Gastroesophageal sphincter (tissue), 4 donors: ENCODE results near the gene OR5C1. TPM values are rescaled to one million over a fixed set of nuclear protein-coding genes. Genes with fewer than 3 reads are reported as not detected.
"Not testable (repeated sequence)": the region's sequence is repeated elsewhere in the genome, so short reads cannot be mapped to it uniquely, and the experiment has no call there.

ENCODE experiments used
- ATAC-seq: fragments of 150-250 bp; one replicate; pipeline ENCODE4 v1.9.1; 2016; ENCODE audit warnings: mild to moderate bottlenecking, moderate library complexity
- H3K27ac ChIP-seq, 4 donors: fragments of 200-600 bp; sonication (generic) in 3 of 4; 1 replicate in 3 of 4; 2 replicates in 1 of 4; pipeline ENCODE4 v1.5.1; 2016 to 2019
- H3K27me3 ChIP-seq: fragments of 200-600 bp; sonication (generic); one replicate; pipeline ENCODE4 v1.5.1; 2019
- H3K36me3 ChIP-seq, 2 donors: fragments of 200-600 bp; sonication (generic); one replicate each; pipeline ENCODE4 v1.5.1; 2019; ENCODE audit warnings: control low read depth in 1 of 2
- H3K4me1 ChIP-seq, 3 donors: fragments of 200-600 bp; sonication (generic); 1 replicate in 2 of 3; 2 replicates in 1 of 3; pipeline ENCODE4 v1.5.1; 2016 to 2019; ENCODE audit warnings: control low read depth in 2 of 3
- H3K4me3 ChIP-seq, 2 donors: fragments of 200-600 bp; sonication (generic); one replicate each; pipeline ENCODE4 v1.5.1; 2019; ENCODE audit warnings: mild to moderate bottlenecking in 1 of 2, moderate library complexity in 1 of 2
- H3K9me3 ChIP-seq, 3 donors: fragments of 200-600 bp; sonication (generic); one replicate each; pipeline ENCODE4 v1.5.1; 2017 to 2019; ENCODE audit warnings: control low read depth in 2 of 3
- CTCF ChIP-seq, 4 experiments: fragments of 200-600 bp in 2 of 4; fragments of 450-650 bp in 2 of 4; sonication (generic) in 1 of 4; IDR thresholded peaks; one replicate each; pipeline ENCODE4 v1.5.1; 2017 to 2019; ENCODE audit warnings: antibody characterized with exemption in 4 of 4, mild to moderate bottlenecking in 2 of 4, moderate library complexity in 2 of 4
- EP300 ChIP-seq: sonication (generic); formaldehyde crosslinking; IDR thresholded peaks from one replicate; pipeline ENCODE4 v1.6.1; 2017; ENCODE audit warnings: antibody characterized with exemption, mild to moderate bottlenecking
- POLR2A ChIP-seq, 2 donors: fragments of 450-650 bp; IDR thresholded peaks; one replicate each; pipeline ENCODE4 v1.6.1; 2017; ENCODE audit warnings: antibody characterized with exemption in 2 of 2, mild to moderate bottlenecking in 2 of 2, moderate library complexity in 1 of 2
- POLR2AphosphoS5 ChIP-seq: sonication (generic); formaldehyde crosslinking; IDR thresholded peaks from one replicate; pipeline ENCODE4 v1.6.1; 2017; ENCODE audit warnings: antibody characterized with exemption
- WGBS, 2 donors: methylation state at CpG; one replicate each; pipeline ENCODE4 v1.1.5; 2018; ENCODE audit warnings: low coverage in 1 of 2; 5-methylcytosine and 5-hydroxymethylcytosine counted together
- total RNA-seq, 4 donors: library from RNA; depleted of rRNA; stranded (reverse); fragments of >200 nt; gene quantifications; one replicate each; pipeline ENCODE4 v1.1.0, GENCODE V29; 2016

The OR5C1 gene
- total RNA-seq, 4 donors from 2014 or later = not detected

- ATAC-seq = peak; percentile 85
- WGBS, 2 donors = 48 to 57% methylated on average over 7 of the region's 7 CpGs
Observed at GRCh38 chr9:122821278-122821943, 32.7 kb downstream of the OR5C1 start.

GRCh38 chr9:122822056-122822455, 33.3 kb downstream of the OR5C1 start:
- no peaks in the 10 kb centered on the region for H3K9me3 ChIP-seq
- H3K4me1 ChIP-seq = peaks cover 0 to 72% (median 12%) of the 10 kb centered on the region in 3 donors
- peaks cover 0 to 77% of the 10 kb centered on the region in 2 donors for H3K36me3 ChIP-seq
- 90 to 100% methylated on average over 1 to 6 of the region's 6 CpGs for WGBS, 2 donors
- H3K27ac ChIP-seq = peak overlapping the region in 3 of 4 donors; percentile 13 to 52 (median 45)
- H3K4me3 ChIP-seq = no peak overlapping the region
- TF ChIP-seq POLR2AphosphoS5 = no peak
- TF ChIP-seq POLR2A (IDR thresholded peaks at IDR 0.05) = no peak
- H3K27me3 ChIP-seq = no peaks in the 10 kb centered on the region
- ATAC-seq = no peak

More at GRCh38 chr9:122821278-122821943, 32.7 kb downstream of the OR5C1 start:
- Histone ChIP-seq H3K9me3 (no peaks in the 10 kb centered on the region), H3K4me1 (peaks cover 0 to 65% (median 6%) of the 10 kb centered on the region in 3 donors), H3K27me3 (no peaks in the 10 kb centered on the region), H3K27ac (peak overlapping the region in 3 of 4 donors; percentile 13 to 52 (median 45)), H3K4me3 (no peak overlapping the region), H3K36me3 (peaks cover 0 to 81% of the 10 kb centered on the region in 2 donors)
- peak; percentile 39 for TF ChIP-seq POLR2AphosphoS5
- TF ChIP-seq CTCF (IDR thresholded peaks at IDR 0.05) = no peak

GRCh38 chr9:122822938-122823337, 34.2 kb downstream of the OR5C1 start:
- Histone ChIP-seq H3K27me3 (no peaks in the 10 kb centered on the region), H3K36me3 (peaks cover 0 to 70% of the 10 kb centered on the region in 2 donors), H3K4me3 (no peak overlapping the region), H3K4me1 (peaks cover 0 to 79% (median 17%) of the 10 kb centered on the region in 3 donors), H3K9me3 (no peaks in the 10 kb centered on the region), H3K27ac (no peak overlapping the region)
- ATAC-seq = no peak
- 96% methylated on average over 4 of the region's 4 CpGs; no CpG with 5 or more reads in 1 of the 2 donors for WGBS, 2 donors
- TF ChIP-seq POLR2A (IDR thresholded peaks at IDR 0.05) (no peak), CTCF (IDR thresholded peaks at IDR 0.05) (no peak), POLR2AphosphoS5 (no peak), EP300 (no peak)

GRCh38 chr9:122827761-122828093, 39.0 kb downstream of the OR5C1 start:
- H3K4me1 ChIP-seq = peaks cover 0 to 50% (median 14%) of the 10 kb centered on the region in 3 donors
- WGBS, 2 donors = 0% methylated on average over 5 to 7 of the region's 8 CpGs
- ATAC-seq = peak; percentile 16

GRCh38 chr9:122828965-122829284, 40.2 kb downstream of the OR5C1 start:
- H3K27ac ChIP-seq = peak overlapping the region; percentile 75 to 99 (median 94)
- WGBS, 2 donors = 66 to 99% methylated on average over 10 to 16 of the region's 18 CpGs
- peaks cover 0 to 41% (median 14%) of the 10 kb centered on the region in 3 donors for H3K4me1 ChIP-seq
- not testable (repeated sequence) for H3K27me3 ChIP-seq, ATAC-seq, H3K9me3 ChIP-seq
- H3K36me3 ChIP-seq = peaks cover 0 to 21% of the 10 kb centered on the region in 2 donors
- H3K4me3 ChIP-seq = peak overlapping the region; percentile 52 to 66

More at GRCh38 chr9:122827761-122828093, 39.0 kb downstream of the OR5C1 start:
- Histone ChIP-seq H3K27ac (peak overlapping the region; percentile 75 to 99 (median 94)), H3K36me3 (peaks cover 0 to 32% of the 10 kb centered on the region in 2 donors), H3K27me3 (no peaks in the 10 kb centered on the region), H3K4me3 (peak overlapping the region; percentile 52 to 66), H3K9me3 (no peaks in the 10 kb centered on the region)
- TF ChIP-seq POLR2AphosphoS5 = no peak
- peak in 1 of 4 experiments; percentile 6 for TF ChIP-seq CTCF (IDR thresholded peaks at IDR 0.05)

GRCh38 chr9:122832194-122832593, 43.5 kb downstream of the OR5C1 start:
- 97% methylated on average over 3 of the region's 3 CpGs; no CpG with 5 or more reads in 1 of the 2 donors for whole genome bisulfite sequencing, 2 donors
- no peak for ATAC-seq
- H3K9me3 ChIP-seq = no peaks in the 10 kb centered on the region
- no peak for TF ChIP-seq POLR2A (IDR thresholded peaks at IDR 0.05)
- no peak for TF ChIP-seq EP300
- no peak for TF ChIP-seq CTCF (IDR thresholded peaks at IDR 0.05)
- no peak for TF ChIP-seq POLR2AphosphoS5
- H3K4me1 ChIP-seq = peaks cover 0 to 10% (median 4%) of the 10 kb centered on the region in 3 donors
- no peaks in the 10 kb centered on the region for H3K36me3 ChIP-seq
- H3K4me3 ChIP-seq = no peak overlapping the region
- H3K27ac ChIP-seq = no peak overlapping the region
- no peaks in the 10 kb centered on the region for H3K27me3 ChIP-seq
